ENCODE results near the gene ARHGAP10.

GRCh38 chr4:147877308-147877771 lies 145.5 kb downstream of the ARHGAP10 start:
- TF ChIP-seq, protein P1, sequence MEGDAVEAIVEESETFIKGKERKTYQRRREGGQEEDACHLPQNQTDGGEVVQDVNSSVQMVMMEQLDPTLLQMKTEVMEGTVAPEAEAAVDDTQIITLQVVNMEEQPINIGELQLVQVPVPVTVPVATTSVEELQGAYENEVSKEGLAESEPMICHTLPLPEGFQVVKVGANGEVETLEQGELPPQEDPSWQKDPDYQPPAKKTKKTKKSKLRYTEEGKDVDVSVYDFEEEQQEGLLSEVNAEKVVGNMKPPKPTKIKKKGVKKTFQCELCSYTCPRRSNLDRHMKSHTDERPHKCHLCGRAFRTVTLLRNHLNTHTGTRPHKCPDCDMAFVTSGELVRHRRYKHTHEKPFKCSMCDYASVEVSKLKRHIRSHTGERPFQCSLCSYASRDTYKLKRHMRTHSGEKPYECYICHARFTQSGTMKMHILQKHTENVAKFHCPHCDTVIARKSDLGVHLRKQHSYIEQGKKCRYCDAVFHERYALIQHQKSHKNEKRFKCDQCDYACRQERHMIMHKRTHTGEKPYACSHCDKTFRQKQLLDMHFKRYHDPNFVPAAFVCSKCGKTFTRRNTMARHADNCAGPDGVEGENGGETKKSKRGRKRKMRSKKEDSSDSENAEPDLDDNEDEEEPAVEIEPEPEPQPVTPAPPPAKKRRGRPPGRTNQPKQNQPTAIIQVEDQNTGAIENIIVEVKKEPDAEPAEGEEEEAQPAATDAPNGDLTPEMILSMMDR (IDR thresholded peaks at IDR 0.05): no peak
- TF ChIP-seq POLR2A (IDR thresholded peaks at IDR 0.05) (no peak), EP300 (IDR thresholded peaks at IDR 0.05) (no peak)
